OCI-LY1 (cell line): ENCODE measurements around the gene ZNF474.

ENCODE experiments used
- CTCF ChIP-seq: fragments of 200-600 bp; sonication (generic), shearing (Covaris generic); IDR thresholded peaks from 2 replicates; pipeline ENCODE4 v1.5.1; 2017; ENCODE audit warnings: mild to moderate bottlenecking, antibody characterized with exemption, low read length, moderate library complexity, mixed read lengths
- EZH2 ChIP-seq: fragments of 200-600 bp; sonication (generic), shearing (Covaris generic); IDR thresholded peaks from 2 replicates; pipeline ENCODE4 v1.8.0; 2017; ENCODE audit warnings: borderline replicate concordance, mixed run types, mild to moderate bottlenecking, antibody characterized with exemption, low read length, moderate library complexity, mixed read lengths

- TF ChIP-seq CTCF = no peak
- no peak for TF ChIP-seq EZH2
Measured at GRCh38 chr5:122140900-122141299, 11.6 kb downstream of the ZNF474 start.
